DND-41 (cell line): ENCODE data around the gene ACOT6.

Source experiments
- ATAC-seq: fragments of 200-7000 bp; cut with Tn5 transposase; 3 replicates; pipeline ENCODE4 v1.9.1; 2021; ENCODE audit warnings: low read depth; ENCODE audit not compliant: insufficient read depth
- DNase-seq: peaks from one replicate; pipeline ENCODE4 v3.0.0-alpha.2; 2020
- H2AFZ ChIP-seq: 2 replicates; pipeline ENCODE4 v1.6.0; 2012; ENCODE audit warnings: low read depth, low read length
- H3K27ac ChIP-seq: 2 replicates; pipeline ENCODE4 v1.5.1; 2012; ENCODE audit warnings: low read length, inconsistent platforms
- H3K27me3 ChIP-seq: fragments of 200-600 bp; sonication (generic); 2 replicates; pipeline ENCODE4 v1.6.0; 2012; ENCODE audit warnings: low read length, mild to moderate bottlenecking, inconsistent platforms; ENCODE audit not compliant: insufficient read depth, poor library complexity
- H3K36me3 ChIP-seq: 2 replicates; pipeline ENCODE4 v1.5.1; 2012; ENCODE audit warnings: low read length, inconsistent platforms; ENCODE audit not compliant: insufficient read depth
- H3K4me1 ChIP-seq: 2 replicates; pipeline ENCODE4 v1.5.1; 2012; ENCODE audit warnings: mild to moderate bottlenecking, low read length; ENCODE audit not compliant: insufficient read depth
- H3K4me2 ChIP-seq: 2 replicates; pipeline ENCODE4 v1.6.0; 2012; ENCODE audit warnings: mild to moderate bottlenecking, moderate library complexity, low read length, inconsistent platforms; ENCODE audit not compliant: insufficient read depth
- H3K4me3 ChIP-seq, 2 experiments: fragments of 200-600 bp in 1 of 2; shearing (Covaris generic) in 1 of 2; 2 replicates each; pipeline ENCODE4 v1.5.1; 2012 to 2016; ENCODE audit warnings: inconsistent platforms in 2 of 2, low read length in 2 of 2, mild to moderate bottlenecking in 2 of 2, low read depth in 1 of 2, moderate library complexity in 1 of 2
- H3K79me2 ChIP-seq: 2 replicates; pipeline ENCODE4 v1.6.0; 2012; ENCODE audit warnings: low read length, inconsistent platforms; ENCODE audit not compliant: insufficient read depth
- H3K9ac ChIP-seq: 2 replicates; pipeline ENCODE4 v1.6.0; 2012; ENCODE audit warnings: low read depth, mild to moderate bottlenecking, inconsistent platforms, low read length, moderate library complexity
- H3K9me3 ChIP-seq: 2 replicates; pipeline ENCODE4 v1.5.1; 2012; ENCODE audit warnings: low read length, moderate library complexity, mild to moderate bottlenecking, inconsistent platforms; ENCODE audit not compliant: insufficient read depth, severe bottlenecking
- H4K20me1 ChIP-seq: 2 replicates; pipeline ENCODE4 v1.6.0; 2012; ENCODE audit warnings: low read length; ENCODE audit not compliant: insufficient read depth
- EZH2 ChIP-seq: IDR thresholded peaks from 3 replicates; pipeline ENCODE4 v1.6.1; 2012; ENCODE audit warnings: borderline replicate concordance, low read depth, mild to moderate bottlenecking, moderate library complexity, low read length, inconsistent platforms; ENCODE audit not compliant: severe bottlenecking
- TF ChIP-seq, protein P1 (sequence below): IDR thresholded peaks from 2 replicates; pipeline ENCODE4 v1.5.1; 2012; ENCODE audit warnings: borderline replicate concordance, low read length, moderate library complexity, mild to moderate bottlenecking; ENCODE audit not compliant: poor library complexity, severe bottlenecking; ENCODE audit errors: extremely low read depth

ACOT6 gene

GRCh38 chr14:73644531-73645247 lies 32.4 kb downstream of the ACOT6 start, which contains the start of gene DNAL1:
Gene DNAL1, plus strand, starts transcription at chr14:73644986. Its CDS starts 54 bp downstream, at chr14:73645040.
- Histone ChIP-seq H2AFZ (peak within 1 kb of the TSS; percentile 97), H3K27ac (peak within 1 kb of the TSS; percentile 87), H3K4me3 (peak within 1 kb of the TSS; percentile 84 to 91), H3K9ac (peak within 1 kb of the TSS; percentile 69), H3K27me3 (no peaks in the 10 kb centered on the region), H3K36me3 (no peaks in the 10 kb centered on the region), H3K4me1 (peaks cover 22% of the 10 kb centered on the region), H3K9me3 (no peaks in the 10 kb centered on the region), H3K4me2 (peak within 1 kb of the TSS; percentile 86), H4K20me1 (no peaks in the 10 kb centered on the region), H3K79me2 (peaks cover 13% of the 10 kb centered on the region)
- TF ChIP-seq, protein P1, sequence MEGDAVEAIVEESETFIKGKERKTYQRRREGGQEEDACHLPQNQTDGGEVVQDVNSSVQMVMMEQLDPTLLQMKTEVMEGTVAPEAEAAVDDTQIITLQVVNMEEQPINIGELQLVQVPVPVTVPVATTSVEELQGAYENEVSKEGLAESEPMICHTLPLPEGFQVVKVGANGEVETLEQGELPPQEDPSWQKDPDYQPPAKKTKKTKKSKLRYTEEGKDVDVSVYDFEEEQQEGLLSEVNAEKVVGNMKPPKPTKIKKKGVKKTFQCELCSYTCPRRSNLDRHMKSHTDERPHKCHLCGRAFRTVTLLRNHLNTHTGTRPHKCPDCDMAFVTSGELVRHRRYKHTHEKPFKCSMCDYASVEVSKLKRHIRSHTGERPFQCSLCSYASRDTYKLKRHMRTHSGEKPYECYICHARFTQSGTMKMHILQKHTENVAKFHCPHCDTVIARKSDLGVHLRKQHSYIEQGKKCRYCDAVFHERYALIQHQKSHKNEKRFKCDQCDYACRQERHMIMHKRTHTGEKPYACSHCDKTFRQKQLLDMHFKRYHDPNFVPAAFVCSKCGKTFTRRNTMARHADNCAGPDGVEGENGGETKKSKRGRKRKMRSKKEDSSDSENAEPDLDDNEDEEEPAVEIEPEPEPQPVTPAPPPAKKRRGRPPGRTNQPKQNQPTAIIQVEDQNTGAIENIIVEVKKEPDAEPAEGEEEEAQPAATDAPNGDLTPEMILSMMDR, result no peak
- no peak for TF ChIP-seq EZH2
- DNase-seq (peak; percentile 92), ATAC-seq (peak; percentile 99)

GRCh38 chr14:73645248-73645610 lies 32.9 kb downstream of the ACOT6 start:
- no peak for ATAC-seq
- peak overlapping the region; percentile 97 for H2AFZ ChIP-seq
- H4K20me1 ChIP-seq, result no peaks in the 10 kb centered on the region
- peaks cover 22% of the 10 kb centered on the region for H3K4me1 ChIP-seq
- peak overlapping the region; percentile 86 for H3K4me2 ChIP-seq
- no peaks in the 10 kb centered on the region for H3K27me3 ChIP-seq
- no peaks in the 10 kb centered on the region for H3K36me3 ChIP-seq
- H3K27ac ChIP-seq, result peak overlapping the region; percentile 57
- no peaks in the 10 kb centered on the region for H3K9me3 ChIP-seq
- peak overlapping the region; percentile 69 for H3K9ac ChIP-seq
- DNase-seq, result no peak
- TF ChIP-seq, protein P1, result no peak
- no peak for TF ChIP-seq EZH2
- peak overlapping the region; percentile 84 to 91 for H3K4me3 ChIP-seq
- peaks cover 13% of the 10 kb centered on the region for H3K79me2 ChIP-seq

GRCh38 chr14:73651005-73651404 lies 38.7 kb downstream of the ACOT6 start:
- H3K4me3 ChIP-seq, result no peak overlapping the region
- no peak overlapping the region for H3K27ac ChIP-seq
- H3K79me2 ChIP-seq, result peaks cover 2% of the 10 kb centered on the region
- ATAC-seq, result no peak
- TF ChIP-seq EZH2, result no peak
- TF ChIP-seq, protein P1, result no peak
- no peak overlapping the region for H2AFZ ChIP-seq
- no peak overlapping the region for H3K4me2 ChIP-seq
- no peaks in the 10 kb centered on the region for H4K20me1 ChIP-seq
- H3K9ac ChIP-seq, result no peak overlapping the region
- H3K36me3 ChIP-seq, result 0 out of 2 replicates have a peak, but pooled peaks cover 3% of the 10 kb centered on the region
- no peaks in the 10 kb centered on the region for H3K27me3 ChIP-seq
- no peak for DNase-seq
- H3K9me3 ChIP-seq, result no peaks in the 10 kb centered on the region
- H3K4me1 ChIP-seq, result peaks cover 5% of the 10 kb centered on the region
